ENCODE results near the gene PTPRU.

The PTPRU gene

GRCh38 chr1:29270929-29271521 lies 34.7 kb downstream of the PTPRU start:
- DNase-seq: no peak

- DNase-seq: no peak
These were observed 35.4 kb downstream of the PTPRU start for GRCh38 chr1:29271724-29272123.

GRCh38 chr1:29272147-29272907 lies 36.0 kb downstream of the PTPRU start:
- DNase-seq: no peak

- DNase-seq: no peak
These were observed 39.1 kb downstream of the PTPRU start for GRCh38 chr1:29275435-29275834.

GRCh38 chr1:29278124-29278523 lies 41.8 kb downstream of the PTPRU start:
- no peak for DNase-seq

- DNase-seq: no peak
These were observed 43.1 kb downstream of the PTPRU start for GRCh38 chr1:29279406-29279805.

- no peak for DNase-seq
These were observed 43.6 kb downstream of the PTPRU start for GRCh38 chr1:29279951-29280391.

- DNase-seq: no peak
These were observed 44.2 kb downstream of the PTPRU start for GRCh38 chr1:29280409-29281131.

- DNase-seq: no peak
These were observed 45.2 kb downstream of the PTPRU start for GRCh38 chr1:29281571-29281970.

- DNase-seq: no peak
These were observed 46.0 kb downstream of the PTPRU start for GRCh38 chr1:29282135-29282923.

GRCh38 chr1:29282924-29283803 lies 46.8 kb downstream of the PTPRU start:
- no peak for DNase-seq

GRCh38 chr1:29283804-29284195 lies 47.5 kb downstream of the PTPRU start:
- no peak for DNase-seq

- DNase-seq: no peak
These were observed 48.1 kb downstream of the PTPRU start for GRCh38 chr1:29284286-29284960.

GRCh38 chr1:29284961-29285560 lies 48.7 kb downstream of the PTPRU start:
- DNase-seq: no peak

GRCh38 chr1:29285771-29286170 lies 49.4 kb downstream of the PTPRU start:
- DNase-seq: no peak

GRCh38 chr1:29286194-29286767 lies 50.0 kb downstream of the PTPRU start:
- no peak for DNase-seq

GRCh38 chr1:29289493-29289892 lies 53.2 kb downstream of the PTPRU start:
- no peak for DNase-seq

- no peak for DNase-seq
These were observed 54.2 kb downstream of the PTPRU start for GRCh38 chr1:29290414-29290985.

- no peak for DNase-seq
These were observed 55.4 kb downstream of the PTPRU start for GRCh38 chr1:29291756-29292155.

GRCh38 chr1:29292344-29292743 lies 56.0 kb downstream of the PTPRU start:
- no peak for DNase-seq
